WTC11 (cell line): ENCODE results near the gene MTURN. TPM values are rescaled to one million over a fixed set of nuclear protein-coding genes. Genes with fewer than 3 reads are reported as not detected.

ENCODE experiments used
- ATAC-seq: fragments of 200-7000 bp; cut with Tn5 transposase; 2 replicates; pipeline ENCODE4 v1.10.0; 2021; ENCODE audit warnings: mild to moderate bottlenecking, moderate library complexity
- CTCF ChIA-PET: fragments of 300-600 bp; sonication (Branson Sonifier 250); formaldehyde crosslinking; loops from one replicate; lab custom pipeline; 2021; ENCODE audit warnings: antibody characterized with exemption; lab: Charles Lee
- POLR2A ChIA-PET: fragments of 350-600 bp; sonication (Branson Sonifier 250); formaldehyde crosslinking; loops from one replicate; lab custom pipeline; 2021; ENCODE audit warnings: antibody characterized with exemption; lab: Charles Lee
- DNase-seq: peaks from one replicate; pipeline ENCODE4 v3.0.0; 2021; ENCODE audit warnings: low spot score
- H3K27ac Mint-ChIP-seq: 2 replicates; pipeline ENCODE4 v1.8.0; 2021; ENCODE audit warnings: mixed read lengths
- H3K27me3 Mint-ChIP-seq: 2 replicates; pipeline ENCODE4 v1.8.0; 2021; ENCODE audit warnings: low read depth, mild to moderate bottlenecking, moderate library complexity, mixed read lengths
- H3K36me3 Mint-ChIP-seq: 2 replicates; pipeline ENCODE4 v1.8.0; 2021; ENCODE audit warnings: mixed read lengths
- H3K4me1 Mint-ChIP-seq: 2 replicates; pipeline ENCODE4 v1.8.0; 2022; ENCODE audit warnings: mixed read lengths
- H3K4me3 Mint-ChIP-seq: 2 replicates; pipeline ENCODE4 v1.8.0; 2021; ENCODE audit warnings: mild to moderate bottlenecking, moderate library complexity, mixed read lengths
- H3K9me3 Mint-ChIP-seq: 2 replicates; pipeline ENCODE4 v1.8.0; 2021; ENCODE audit warnings: mixed read lengths
- CDX4 ChIP-seq: fragments of 250-450 bp; sonication (Bioruptor Pico); IDR thresholded peaks from 2 replicates; pipeline ENCODE4 v1.9.0; 2021; ENCODE audit warnings: moderate library complexity, mild to moderate bottlenecking, inconsistent platforms, borderline replicate concordance
- E2F4 ChIP-seq: sonication (generic); formaldehyde crosslinking; IDR thresholded peaks from 2 replicates; pipeline ENCODE4 v1.8.1; 2022; ENCODE audit warnings: low read depth, mild to moderate bottlenecking, moderate library complexity, missing genetic modification reagents, borderline replicate concordance
- E2F5 ChIP-seq: sonication (generic); formaldehyde crosslinking; IDR thresholded peaks from 2 replicates; pipeline ENCODE4 v1.8.1; 2022; ENCODE audit warnings: mild to moderate bottlenecking, moderate library complexity, missing genetic modification reagents
- ELF4 ChIP-seq: sonication (generic); formaldehyde crosslinking; IDR thresholded peaks from 2 replicates; pipeline ENCODE4 v1.8.1; 2022; ENCODE audit warnings: low read depth, mild to moderate bottlenecking, moderate library complexity, missing genetic modification reagents
- GRHL2 ChIP-seq: fragments of 250-450 bp; sonication (Bioruptor Pico); IDR thresholded peaks from 2 replicates; pipeline ENCODE4 v1.8.0; 2022; ENCODE audit warnings: mild to moderate bottlenecking, moderate library complexity; ENCODE audit not compliant: insufficient replicate concordance, severe bottlenecking
- MLX ChIP-seq: sonication (generic); formaldehyde crosslinking; IDR thresholded peaks from 2 replicates; pipeline ENCODE4 v1.8.1; 2023; ENCODE audit warnings: mild to moderate bottlenecking, missing genetic modification reagents, moderate library complexity
- MXD4 ChIP-seq: fragments of 250-450 bp; sonication (Bioruptor Pico); IDR thresholded peaks from 2 replicates; pipeline ENCODE4 v1.8.0; 2021; ENCODE audit warnings: mild to moderate bottlenecking, moderate library complexity, borderline replicate concordance
- NFE2L1 ChIP-seq: sonication (generic); formaldehyde crosslinking; IDR thresholded peaks from 2 replicates; pipeline ENCODE4 v1.8.1; 2023; ENCODE audit warnings: missing genetic modification reagents
- NR3C1 ChIP-seq: sonication (generic); formaldehyde crosslinking; conservative IDR thresholded peaks from 2 replicates; pipeline ENCODE4 v1.8.1; 2023; ENCODE audit warnings: low read depth, mild to moderate bottlenecking, missing genetic modification reagents
- OVOL2 ChIP-seq: fragments of 250-450 bp; sonication (Bioruptor Pico); IDR thresholded peaks from 2 replicates; pipeline ENCODE4 v1.9.0; 2021; ENCODE audit warnings: mild to moderate bottlenecking, borderline replicate concordance
- SOX15 ChIP-seq: fragments of 250-450 bp; sonication (Bioruptor Pico); IDR thresholded peaks from 2 replicates; pipeline ENCODE4 v1.9.0; 2021; ENCODE audit warnings: mild to moderate bottlenecking
- ZBTB21 ChIP-seq: sonication (generic); formaldehyde crosslinking; IDR thresholded peaks from 2 replicates; pipeline ENCODE4 v1.8.1; 2023; ENCODE audit warnings: mild to moderate bottlenecking, missing genetic modification reagents, borderline replicate concordance
- ZNF232 ChIP-seq: sonication (generic); formaldehyde crosslinking; IDR thresholded peaks from 2 replicates; pipeline ENCODE4 v1.8.0; 2022; ENCODE audit warnings: mild to moderate bottlenecking, missing genetic modification reagents
- total RNA-seq: library from RNA; stranded (reverse); gene quantifications from 3 replicates; pipeline ENCODE4 v1.2.3, GENCODE V29; 2021
- TF ChIP-seq, protein P1 (sequence below): sonication (generic); formaldehyde crosslinking; IDR thresholded peaks from 2 replicates; pipeline ENCODE4 v1.8.1; 2023; ENCODE audit warnings: mild to moderate bottlenecking, missing genetic modification reagents
- TF ChIP-seq, protein P2 (sequence below): fragments of 250-450 bp; sonication (Bioruptor Pico); IDR thresholded peaks from 2 replicates; pipeline ENCODE4 v1.8.0; 2021; ENCODE audit warnings: mild to moderate bottlenecking

MTURN gene
- total RNA-seq, 1 experiment from 2014 or later = 5.0 TPM

DNA sequence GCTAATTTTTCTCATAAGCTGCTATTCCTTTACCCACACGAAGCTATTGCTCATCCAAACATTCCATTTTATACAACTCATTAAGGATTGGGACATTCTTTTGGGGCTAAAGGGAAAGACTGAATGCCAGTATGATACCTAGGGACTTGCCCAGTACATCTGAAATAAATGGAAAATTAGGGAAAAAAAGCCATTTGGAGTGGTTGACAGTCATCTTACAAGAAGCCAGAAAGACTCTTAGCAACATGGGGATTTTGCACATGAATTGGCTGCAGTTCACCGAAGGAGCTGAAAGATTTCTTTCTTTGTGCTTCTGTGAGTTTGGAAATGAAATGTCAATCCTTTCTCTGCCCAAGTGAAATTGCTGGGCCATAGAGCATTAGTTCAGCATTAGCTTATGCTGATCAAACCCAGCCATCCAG, 43.3 kb upstream of the MTURN start:
- peaks cover 33% of the 10 kb centered on the region for H3K36me3 Mint-ChIP-seq
- DNase-seq (no peak), ATAC-seq (no peak)
- 0 out of 2 replicates have a peak overlapping the region, but pooled peaks have one; percentile 14 for H3K27ac Mint-ChIP-seq
- H3K9me3 Mint-ChIP-seq = peaks cover 21% of the 10 kb centered on the region
- H3K27me3 Mint-ChIP-seq = no peaks in the 10 kb centered on the region
- ChIA-PET CTCF (interaction anchor here (0.7 to 0.9 kb wide), 2 partner anchors 17 to 21 kb away, joined by 3 read pairs; no protein-coding TSS in a partner anchor), POLR2A (interaction anchor here (0.6 kb wide), 1 partner anchor 690 kb away, joined by 3 read pairs; no protein-coding TSS in a partner anchor)
- TF ChIP-seq, protein P1, sequence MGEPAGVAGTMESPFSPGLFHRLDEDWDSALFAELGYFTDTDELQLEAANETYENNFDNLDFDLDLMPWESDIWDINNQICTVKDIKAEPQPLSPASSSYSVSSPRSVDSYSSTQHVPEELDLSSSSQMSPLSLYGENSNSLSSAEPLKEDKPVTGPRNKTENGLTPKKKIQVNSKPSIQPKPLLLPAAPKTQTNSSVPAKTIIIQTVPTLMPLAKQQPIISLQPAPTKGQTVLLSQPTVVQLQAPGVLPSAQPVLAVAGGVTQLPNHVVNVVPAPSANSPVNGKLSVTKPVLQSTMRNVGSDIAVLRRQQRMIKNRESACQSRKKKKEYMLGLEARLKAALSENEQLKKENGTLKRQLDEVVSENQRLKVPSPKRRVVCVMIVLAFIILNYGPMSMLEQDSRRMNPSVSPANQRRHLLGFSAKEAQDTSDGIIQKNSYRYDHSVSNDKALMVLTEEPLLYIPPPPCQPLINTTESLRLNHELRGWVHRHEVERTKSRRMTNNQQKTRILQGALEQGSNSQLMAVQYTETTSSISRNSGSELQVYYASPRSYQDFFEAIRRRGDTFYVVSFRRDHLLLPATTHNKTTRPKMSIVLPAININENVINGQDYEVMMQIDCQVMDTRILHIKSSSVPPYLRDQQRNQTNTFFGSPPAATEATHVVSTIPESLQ (CRISPR knock-in tag) = no peak
- TF ChIP-seq, protein P2, sequence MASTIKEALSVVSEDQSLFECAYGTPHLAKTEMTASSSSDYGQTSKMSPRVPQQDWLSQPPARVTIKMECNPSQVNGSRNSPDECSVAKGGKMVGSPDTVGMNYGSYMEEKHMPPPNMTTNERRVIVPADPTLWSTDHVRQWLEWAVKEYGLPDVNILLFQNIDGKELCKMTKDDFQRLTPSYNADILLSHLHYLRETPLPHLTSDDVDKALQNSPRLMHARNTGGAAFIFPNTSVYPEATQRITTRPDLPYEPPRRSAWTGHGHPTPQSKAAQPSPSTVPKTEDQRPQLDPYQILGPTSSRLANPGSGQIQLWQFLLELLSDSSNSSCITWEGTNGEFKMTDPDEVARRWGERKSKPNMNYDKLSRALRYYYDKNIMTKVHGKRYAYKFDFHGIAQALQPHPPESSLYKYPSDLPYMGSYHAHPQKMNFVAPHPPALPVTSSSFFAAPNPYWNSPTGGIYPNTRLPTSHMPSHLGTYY (CRISPR knock-in tag) = no peak
- no peak for TF ChIP-seq ZBTB21 (CRISPR knock-in tag)
- TF ChIP-seq E2F4 (CRISPR knock-in tag) = no peak
- TF ChIP-seq CDX4 (CRISPR knock-in tag) = no peak
- no peak for TF ChIP-seq NFE2L1
- no peak for TF ChIP-seq OVOL2 (CRISPR knock-in tag)
- no peak for TF ChIP-seq SOX15 (CRISPR knock-in tag)
- TF ChIP-seq NR3C1 (CRISPR knock-in tag) = no peak
- no peak for TF ChIP-seq ELF4 (CRISPR knock-in tag)
- no peak overlapping the region for H3K4me3 Mint-ChIP-seq
- H3K4me1 Mint-ChIP-seq = peaks cover 4% of the 10 kb centered on the region

DNA sequence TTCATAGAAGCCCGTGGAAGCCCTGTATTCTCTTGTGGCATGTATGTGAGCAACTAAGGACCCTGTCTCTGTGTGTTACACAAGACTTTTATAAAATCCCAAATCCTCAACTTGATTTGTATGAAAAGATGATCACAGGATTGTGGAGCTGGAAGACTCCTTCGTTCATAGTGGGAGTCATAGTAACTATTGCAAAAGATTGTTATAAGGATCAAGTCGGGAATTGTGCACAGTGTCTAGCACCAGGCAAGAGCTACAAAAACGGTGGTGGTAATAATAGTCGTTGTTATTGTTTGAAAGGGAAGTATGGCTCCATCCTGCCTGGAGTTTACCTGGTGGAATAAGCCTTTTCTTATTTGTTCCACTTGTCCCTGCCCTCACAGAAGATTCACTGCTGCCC, 42.8 kb upstream of the MTURN start:
- DNase-seq = no peak
- Mint-ChIP-seq H3K36me3 (peaks cover 38% of the 10 kb centered on the region), H3K9me3 (peaks cover 25% of the 10 kb centered on the region), H3K4me3 (no peak overlapping the region), H3K27ac (no peak overlapping the region), H3K27me3 (no peaks in the 10 kb centered on the region), H3K4me1 (peaks cover 4% of the 10 kb centered on the region)
- ATAC-seq = no peak
- CTCF ChIA-PET = interaction anchor here (0.7 to 0.9 kb wide), 2 partner anchors 18 to 21 kb away, joined by 3 read pairs; no protein-coding TSS in a partner anchor
- POLR2A ChIA-PET = no interaction called here
- TF ChIP-seq ZNF232 (CRISPR knock-in tag) = no peak
- no peak for TF ChIP-seq SOX15 (CRISPR knock-in tag)
- no peak for TF ChIP-seq E2F4 (CRISPR knock-in tag)
- TF ChIP-seq MLX (CRISPR knock-in tag) = no peak
- TF ChIP-seq MXD4 (CRISPR knock-in tag) = no peak
- TF ChIP-seq E2F5 (CRISPR knock-in tag) = no peak
- TF ChIP-seq OVOL2 (CRISPR knock-in tag) = no peak
- no peak for TF ChIP-seq GRHL2
